ENCODE data around the gene USP17L13. TPM values are rescaled to one million over a fixed set of nuclear protein-coding genes. Genes with fewer than 3 reads are reported as not detected.

USP17L13 gene, protein sequence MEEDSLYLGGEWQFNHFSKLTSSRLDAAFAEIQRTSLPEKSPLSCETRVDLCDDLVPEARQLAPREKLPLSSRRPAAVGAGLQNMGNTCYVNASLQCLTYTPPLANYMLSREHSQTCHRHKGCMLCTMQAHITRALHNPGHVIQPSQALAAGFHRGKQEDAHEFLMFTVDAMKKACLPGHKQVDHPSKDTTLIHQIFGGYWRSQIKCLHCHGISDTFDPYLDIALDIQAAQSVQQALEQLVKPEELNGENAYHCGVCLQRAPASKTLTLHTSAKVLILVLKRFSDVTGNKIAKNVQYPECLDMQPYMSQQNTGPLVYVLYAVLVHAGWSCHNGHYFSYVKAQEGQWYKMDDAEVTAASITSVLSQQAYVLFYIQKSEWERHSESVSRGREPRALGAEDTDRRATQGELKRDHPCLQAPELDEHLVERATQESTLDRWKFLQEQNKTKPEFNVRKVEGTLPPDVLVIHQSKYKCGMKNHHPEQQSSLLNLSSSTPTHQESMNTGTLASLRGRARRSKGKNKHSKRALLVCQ
- total RNA-seq: not detected in 2 replicates

GRCh38 chr4:9224596-9224995, at the start of gene USP17L13:
Gene USP17L13, plus strand, starts transcription at chr4:9224896. Its CDS starts 0 bp downstream, at chr4:9224896.

DNA sequence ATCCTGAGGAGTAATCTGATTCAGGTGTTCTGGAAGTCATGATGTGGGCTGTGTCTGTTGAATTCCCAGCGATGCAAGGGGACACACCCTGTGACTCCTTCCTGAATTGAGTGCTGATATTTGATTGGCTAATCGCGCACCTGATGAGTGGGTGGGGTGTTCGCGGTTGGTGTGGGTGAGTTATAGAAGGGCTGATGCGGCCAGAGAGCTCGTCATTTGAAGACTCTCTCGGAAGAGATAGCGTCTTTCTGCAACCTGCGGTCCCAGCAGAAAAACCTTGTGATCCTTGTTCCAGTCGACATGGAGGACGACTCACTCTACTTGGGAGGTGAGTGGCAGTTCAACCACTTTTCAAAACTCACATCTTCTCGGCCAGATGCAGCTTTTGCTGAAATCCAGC, 14.3 kb upstream of the USP17L13 start, which contains the start of gene USP17L10:
Gene USP17L10 (plus strand): TSS at position 301 of the 400 bp plus-strand sequence. CDS start 0 bp downstream, at position 301.

GRCh38 chr4:9215105-9215504, 9.6 kb upstream of the USP17L13 start, which contains the start of gene USP17L11:
Gene USP17L11, plus strand, starts transcription at chr4:9215405. Its CDS starts 0 bp downstream, at chr4:9215405.

GRCh38 chr4:9219852-9220251, 4.8 kb upstream of the USP17L13 start, which contains the start of gene USP17L12:
Gene USP17L12, plus strand, starts transcription at chr4:9220152. Its CDS starts 0 bp downstream, at chr4:9220152.

GRCh38 chr4:9234085-9234484, 9.4 kb downstream of the USP17L13 start, which contains the start of gene USP17L15:
Gene USP17L15, plus strand, starts transcription at chr4:9234385. Its CDS starts 0 bp downstream, at chr4:9234385.

GRCh38 chr4:9243579-9243978, 18.9 kb downstream of the USP17L13 start, which contains the start of gene USP17L17:
Gene USP17L17, plus strand, starts transcription at chr4:9243879. Its CDS starts 0 bp downstream, at chr4:9243879.

GRCh38 chr4:9247953-9248680, 23.4 kb downstream of the USP17L13 start, which contains the start of gene USP17L18:
Gene USP17L18, plus strand, starts transcription at chr4:9248630. Its CDS starts 0 bp downstream, at chr4:9248630.

GRCh38 chr4:9253078-9253477, 28.4 kb downstream of the USP17L13 start, which contains the start of gene USP17L19:
Gene USP17L19, plus strand, starts transcription at chr4:9253378. Its CDS starts 0 bp downstream, at chr4:9253378.

DNA sequence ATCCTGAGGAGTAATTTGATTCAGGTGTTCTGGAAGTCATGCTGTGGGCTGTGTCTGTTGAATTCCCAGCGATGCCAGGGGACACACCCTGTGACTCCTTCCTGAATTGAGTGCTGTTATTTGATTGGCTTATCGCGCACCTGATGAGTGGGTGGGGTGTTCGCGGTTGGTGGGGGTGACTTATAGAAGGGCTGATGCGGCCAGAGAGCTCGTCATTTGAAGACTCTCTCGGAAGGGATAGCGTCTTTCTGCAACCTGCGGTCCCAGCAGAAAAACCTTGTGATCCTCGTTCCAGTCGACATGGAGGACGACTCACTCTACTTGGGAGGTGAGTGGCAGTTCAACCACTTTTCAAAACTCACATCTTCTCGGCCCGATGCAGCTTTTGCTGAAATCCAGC, 33.1 kb downstream of the USP17L13 start, which contains the start of gene USP17L20:
Gene USP17L20 (plus strand): TSS at position 301 of the 400 bp plus-strand sequence. CDS start 0 bp downstream, at position 301.

DNA sequence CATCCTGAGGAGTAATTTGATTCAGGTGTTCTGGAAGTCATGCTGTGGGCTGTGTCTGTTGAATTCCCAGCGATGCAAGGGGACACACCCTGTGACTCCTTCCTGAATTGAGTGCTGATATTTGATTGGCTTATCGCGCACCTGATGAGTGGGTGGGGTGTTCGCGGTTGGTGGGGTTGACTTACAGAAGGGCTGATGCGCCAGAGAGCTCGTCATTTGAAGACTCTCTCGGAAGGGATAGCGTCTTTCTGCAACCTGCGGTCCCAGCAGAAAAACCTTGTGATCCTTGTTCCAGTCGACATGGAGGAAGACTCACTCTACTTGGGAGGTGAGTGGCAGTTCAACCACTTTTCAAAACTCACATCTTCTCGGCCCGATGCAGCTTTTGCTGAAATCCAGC, 37.9 kb downstream of the USP17L13 start, which contains the start of gene USP17L21:
Gene USP17L21 (plus strand): TSS at position 301 of the 400 bp plus-strand sequence. CDS start 0 bp downstream, at position 301.

GRCh38 chr4:9267319-9267718, 42.6 kb downstream of the USP17L13 start, which contains the start of gene USP17L22:
Gene USP17L22, plus strand, starts transcription at chr4:9267619. Its CDS starts 0 bp downstream, at chr4:9267619.

Other genes starting within 250 kb of the USP17L13 start
- not detected in 2 replicates for gene FAM90A26, start 54.5 kb upstream of the USP17L13 start, total RNA-seq
- gene USP17L10, start 14.2 kb upstream of the USP17L13 start, total RNA-seq: not detected in 2 replicates
- gene USP17L11, start 9.5 kb upstream of the USP17L13 start, total RNA-seq: not detected in 2 replicates
- gene USP17L12, start 4.7 kb upstream of the USP17L13 start, total RNA-seq: not detected in 2 replicates
- not detected in 2 replicates for gene USP17L15, start 9.5 kb downstream of the USP17L13 start, total RNA-seq
- gene USP17L17, start 19.0 kb downstream of the USP17L13 start, total RNA-seq: not detected in 2 replicates
- gene USP17L18, start 23.7 kb downstream of the USP17L13 start, total RNA-seq: not detected in 2 replicates
- not detected in 2 replicates for gene USP17L19, start 28.5 kb downstream of the USP17L13 start, total RNA-seq
- gene USP17L20, start 33.2 kb downstream of the USP17L13 start, total RNA-seq: not detected in 2 replicates
- not detected in 2 replicates for gene USP17L21, start 38.0 kb downstream of the USP17L13 start, total RNA-seq
- gene USP17L22, start 42.7 kb downstream of the USP17L13 start, total RNA-seq: not detected in 2 replicates
- not detected in 2 replicates for gene USP17L24, start 100.3 kb downstream of the USP17L13 start, total RNA-seq
- gene USP17L25, start 105.0 kb downstream of the USP17L13 start, total RNA-seq: not detected in 2 replicates
- gene USP17L26, start 109.8 kb downstream of the USP17L13 start, total RNA-seq: not detected in 2 replicates
- gene USP17L5, start 114.5 kb downstream of the USP17L13 start, total RNA-seq: not detected in 2 replicates
- not detected in 2 replicates for gene USP17L27, start 119.3 kb downstream of the USP17L13 start, total RNA-seq
- gene USP17L28, start 124.0 kb downstream of the USP17L13 start, total RNA-seq: not detected in 2 replicates
- gene USP17L29, start 128.7 kb downstream of the USP17L13 start, total RNA-seq: not detected in 2 replicates
- not detected in 2 replicates for gene USP17L30, start 138.2 kb downstream of the USP17L13 start, total RNA-seq
- gene DEFB131A, start 219.5 kb downstream of the USP17L13 start, total RNA-seq: not detected in 2 replicates